Tibial nerve (tissue), 4 donors: ENCODE data around the gene CIBAR2. TPM values are rescaled to one million over a fixed set of nuclear protein-coding genes. Genes with fewer than 3 reads are reported as not detected.
A peak's percentile ranks its signal among the peaks of the same experiment; 100 is the strongest.

Experiments
- DNase-seq, 2 donors: peaks; one replicate each; pipeline ENCODE4 v3.0.0-alpha.2; 2019; ENCODE audit warnings: low spot score in 2 of 2
- H3K27ac ChIP-seq, 4 donors: fragments of 200-600 bp; sonication (generic) in 3 of 4; one replicate each; pipeline ENCODE4 v1.5.1; 2017 to 2019; ENCODE audit warnings: mild to moderate bottlenecking in 1 of 4
- H3K27me3 ChIP-seq, 2 donors: fragments of 200-600 bp; sonication (generic) in 1 of 2; one replicate each; pipeline versions ENCODE4 v1.5.1 to v1.6.0; 2017 to 2019
- H3K36me3 ChIP-seq, 3 donors: fragments of 200-600 bp; sonication (generic); one replicate each; pipeline ENCODE4 v1.5.1; 2018 to 2019
- H3K4me1 ChIP-seq, 4 donors: fragments of 200-600 bp; sonication (generic) in 3 of 4; one replicate each; pipeline ENCODE4 v1.5.1; 2017 to 2019
- H3K4me3 ChIP-seq, 4 donors: fragments of 200-600 bp; sonication (generic) in 3 of 4; one replicate each; pipeline ENCODE4 v1.5.1; 2017 to 2019; ENCODE audit warnings: mild to moderate bottlenecking in 1 of 4, moderate library complexity in 1 of 4
- H3K9me3 ChIP-seq, 4 donors: fragments of 200-600 bp; sonication (generic) in 3 of 4; one replicate each; pipeline ENCODE4 v1.5.1; 2017 to 2019
- EP300 ChIP-seq, 2 donors: sonication (generic); formaldehyde crosslinking; IDR thresholded peaks; one replicate each; pipeline ENCODE4 v1.6.1; 2017; ENCODE audit warnings: antibody characterized with exemption in 2 of 2, mild to moderate bottlenecking in 1 of 2
- POLR2A ChIP-seq, 2 donors: fragments of 450-650 bp; IDR thresholded peaks; one replicate each; pipeline ENCODE4 v1.6.1; 2017; ENCODE audit warnings: antibody characterized with exemption in 2 of 2, mild to moderate bottlenecking in 2 of 2, moderate library complexity in 2 of 2
- WGBS, 2 donors: methylation state at CpG; one replicate each; pipeline ENCODE4 v1.1.5; 2018; 5-methylcytosine and 5-hydroxymethylcytosine counted together
- total RNA-seq, 4 donors: library from RNA; depleted of rRNA; stranded (reverse); fragments of >200 nt; gene quantifications; one replicate each; pipeline ENCODE4 v1.1.0, GENCODE V29; 2016
- TF ChIP-seq, protein P1 (sequence below), 5 experiments: fragments of 200-600 bp in 3 of 5; fragments of 450-650 bp in 2 of 5; sonication (generic) in 3 of 5; IDR thresholded peaks; one replicate each; pipeline ENCODE4 v1.5.1; 2016 to 2019; ENCODE audit warnings: antibody characterized with exemption in 5 of 5, mild to moderate bottlenecking in 3 of 5, moderate library complexity in 2 of 5

The CIBAR2 gene
- total RNA-seq = not detected

DNA sequence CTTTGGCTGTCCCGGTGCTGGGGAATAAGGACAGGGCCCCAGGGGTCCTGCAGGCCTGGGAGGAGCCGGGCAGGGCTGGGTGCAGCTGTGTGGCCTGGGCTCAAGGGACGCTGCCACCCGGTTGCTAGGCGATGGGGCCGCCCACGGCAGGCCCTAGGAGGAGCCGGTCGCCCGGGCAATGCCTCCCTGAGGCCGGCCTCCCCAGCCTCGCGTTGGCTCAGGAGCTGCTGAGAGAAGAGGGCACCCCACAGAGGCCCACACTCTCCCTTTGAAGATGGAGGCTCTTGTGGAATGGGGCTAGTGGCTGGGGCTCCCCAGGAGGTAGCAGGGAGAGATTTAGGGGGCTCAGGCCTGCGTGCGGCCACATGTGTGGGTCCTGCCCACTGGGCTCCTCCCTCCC is at the start of gene CIBAR2:
Gene CIBAR2, minus strand, starts transcription at position 109 of the 400 bp plus-strand sequence. CDS start 120 bp downstream, outside the sequence.
- no peak within 1 kb of the TSS for H3K27ac ChIP-seq
- TF ChIP-seq EP300 (IDR thresholded peaks at IDR 0.05) (no peak), POLR2A (IDR thresholded peaks at IDR 0.05) (no peak)
- TF ChIP-seq, protein P1, sequence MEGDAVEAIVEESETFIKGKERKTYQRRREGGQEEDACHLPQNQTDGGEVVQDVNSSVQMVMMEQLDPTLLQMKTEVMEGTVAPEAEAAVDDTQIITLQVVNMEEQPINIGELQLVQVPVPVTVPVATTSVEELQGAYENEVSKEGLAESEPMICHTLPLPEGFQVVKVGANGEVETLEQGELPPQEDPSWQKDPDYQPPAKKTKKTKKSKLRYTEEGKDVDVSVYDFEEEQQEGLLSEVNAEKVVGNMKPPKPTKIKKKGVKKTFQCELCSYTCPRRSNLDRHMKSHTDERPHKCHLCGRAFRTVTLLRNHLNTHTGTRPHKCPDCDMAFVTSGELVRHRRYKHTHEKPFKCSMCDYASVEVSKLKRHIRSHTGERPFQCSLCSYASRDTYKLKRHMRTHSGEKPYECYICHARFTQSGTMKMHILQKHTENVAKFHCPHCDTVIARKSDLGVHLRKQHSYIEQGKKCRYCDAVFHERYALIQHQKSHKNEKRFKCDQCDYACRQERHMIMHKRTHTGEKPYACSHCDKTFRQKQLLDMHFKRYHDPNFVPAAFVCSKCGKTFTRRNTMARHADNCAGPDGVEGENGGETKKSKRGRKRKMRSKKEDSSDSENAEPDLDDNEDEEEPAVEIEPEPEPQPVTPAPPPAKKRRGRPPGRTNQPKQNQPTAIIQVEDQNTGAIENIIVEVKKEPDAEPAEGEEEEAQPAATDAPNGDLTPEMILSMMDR (IDR thresholded peaks at IDR 0.05) = no peak
- peaks cover 0 to 17% (median 6%) of the 10 kb centered on the region in 4 donors for H3K4me1 ChIP-seq
- H3K4me3 ChIP-seq = no peak within 1 kb of the TSS
- H3K9me3 ChIP-seq = no peaks in the 10 kb centered on the region
- WGBS, 2 donors = 38 to 55% methylated on average over 10 to 11 of the region's 15 CpGs
- no peaks in the 10 kb centered on the region for H3K36me3 ChIP-seq
- DNase-seq = no peak
- H3K27me3 ChIP-seq = no peaks in the 10 kb centered on the region

DNA sequence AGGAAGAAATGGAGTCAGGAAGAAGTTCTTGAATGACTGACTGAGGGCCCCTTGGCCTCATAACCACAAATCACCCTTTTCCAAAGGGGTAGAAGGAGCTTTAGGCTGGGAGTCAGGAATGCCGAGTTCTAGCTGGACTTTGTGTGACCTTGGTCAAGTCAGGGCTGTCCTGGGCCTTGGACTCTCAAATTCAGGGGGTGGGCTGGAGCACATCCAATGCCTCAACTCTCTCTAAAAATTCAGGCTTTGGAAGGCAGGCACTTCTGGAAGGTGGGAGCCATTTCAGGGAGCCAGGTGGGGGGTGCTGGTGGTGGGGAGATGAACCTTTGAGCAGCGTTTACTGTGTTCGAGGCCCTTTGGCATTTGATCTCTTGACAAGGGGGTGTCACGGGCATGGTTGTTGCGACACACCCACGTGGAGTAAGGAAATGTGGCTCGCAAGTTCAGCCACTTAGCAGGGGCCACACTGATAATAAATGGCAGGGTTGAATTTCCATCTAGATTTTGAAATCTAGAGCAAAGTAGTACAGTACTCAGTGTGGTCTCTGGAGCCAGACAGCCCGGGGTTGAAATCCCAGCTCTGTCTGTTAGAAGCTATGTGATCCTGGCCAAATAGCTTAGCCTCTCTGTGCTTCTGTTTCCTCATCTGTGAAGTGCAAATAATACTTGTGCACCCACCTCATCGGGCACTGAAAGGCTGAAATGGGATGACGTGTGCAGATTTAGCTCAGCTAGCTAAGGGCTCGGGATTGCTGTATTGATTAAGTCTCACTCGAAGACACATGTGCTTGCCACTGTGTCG is 47.1 kb upstream of the CIBAR2 start:
- no peaks in the 10 kb centered on the region for H3K36me3 ChIP-seq
- H3K4me1 ChIP-seq = peaks cover 0 to 69% (median 10%) of the 10 kb centered on the region in 4 donors
- 69 to 71% methylated on average over 13 of the region's 13 CpGs for WGBS, 2 donors
- no peaks in the 10 kb centered on the region for H3K27me3 ChIP-seq
- H3K4me3 ChIP-seq = no peak overlapping the region
- no peaks in the 10 kb centered on the region for H3K9me3 ChIP-seq
- H3K27ac ChIP-seq = peak overlapping the region in 1 of 4 donors; percentile 27
- TF ChIP-seq POLR2A (IDR thresholded peaks at IDR 0.05) (no peak), EP300 (IDR thresholded peaks at IDR 0.05) (no peak)
- TF ChIP-seq, protein P1 (IDR thresholded peaks at IDR 0.05) = no peak
- DNase-seq = no peak

DNA sequence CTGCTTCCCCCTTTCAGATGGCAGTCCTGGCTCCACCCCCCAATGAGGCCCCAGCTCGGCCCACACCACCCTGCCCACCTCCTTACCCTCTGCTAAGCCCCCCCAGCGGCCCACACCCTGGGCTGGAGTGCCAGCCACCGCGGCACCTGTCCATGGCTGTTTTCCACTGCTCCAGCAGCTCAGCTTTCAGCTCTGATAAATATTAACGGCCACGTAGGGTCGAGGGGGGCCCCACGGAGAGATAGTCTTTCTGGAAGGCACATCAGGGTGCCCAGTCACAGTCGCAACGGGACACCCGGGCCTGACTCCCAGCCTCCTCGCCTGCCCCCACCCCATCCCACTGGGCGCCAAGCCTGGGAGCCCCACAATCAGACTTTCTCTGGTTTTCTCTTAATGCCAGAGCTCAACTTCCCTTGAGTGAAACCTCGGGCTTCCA is 46.5 kb upstream of the CIBAR2 start:
- Histone ChIP-seq H3K27me3 (no peaks in the 10 kb centered on the region), H3K27ac (peak overlapping the region in 1 of 4 donors; percentile 27), H3K4me3 (no peak overlapping the region), H3K36me3 (no peaks in the 10 kb centered on the region), H3K9me3 (no peaks in the 10 kb centered on the region), H3K4me1 (peaks cover 0 to 63% (median 10%) of the 10 kb centered on the region in 4 donors)
- WGBS, 2 donors = 64 to 68% methylated on average over 13 to 14 of the region's 14 CpGs
- DNase-seq = no peak
- TF ChIP-seq, protein P1 (IDR thresholded peaks at IDR 0.05) = no peak
- TF ChIP-seq POLR2A (IDR thresholded peaks at IDR 0.05) (no peak), EP300 (IDR thresholded peaks at IDR 0.05) (no peak)

DNA sequence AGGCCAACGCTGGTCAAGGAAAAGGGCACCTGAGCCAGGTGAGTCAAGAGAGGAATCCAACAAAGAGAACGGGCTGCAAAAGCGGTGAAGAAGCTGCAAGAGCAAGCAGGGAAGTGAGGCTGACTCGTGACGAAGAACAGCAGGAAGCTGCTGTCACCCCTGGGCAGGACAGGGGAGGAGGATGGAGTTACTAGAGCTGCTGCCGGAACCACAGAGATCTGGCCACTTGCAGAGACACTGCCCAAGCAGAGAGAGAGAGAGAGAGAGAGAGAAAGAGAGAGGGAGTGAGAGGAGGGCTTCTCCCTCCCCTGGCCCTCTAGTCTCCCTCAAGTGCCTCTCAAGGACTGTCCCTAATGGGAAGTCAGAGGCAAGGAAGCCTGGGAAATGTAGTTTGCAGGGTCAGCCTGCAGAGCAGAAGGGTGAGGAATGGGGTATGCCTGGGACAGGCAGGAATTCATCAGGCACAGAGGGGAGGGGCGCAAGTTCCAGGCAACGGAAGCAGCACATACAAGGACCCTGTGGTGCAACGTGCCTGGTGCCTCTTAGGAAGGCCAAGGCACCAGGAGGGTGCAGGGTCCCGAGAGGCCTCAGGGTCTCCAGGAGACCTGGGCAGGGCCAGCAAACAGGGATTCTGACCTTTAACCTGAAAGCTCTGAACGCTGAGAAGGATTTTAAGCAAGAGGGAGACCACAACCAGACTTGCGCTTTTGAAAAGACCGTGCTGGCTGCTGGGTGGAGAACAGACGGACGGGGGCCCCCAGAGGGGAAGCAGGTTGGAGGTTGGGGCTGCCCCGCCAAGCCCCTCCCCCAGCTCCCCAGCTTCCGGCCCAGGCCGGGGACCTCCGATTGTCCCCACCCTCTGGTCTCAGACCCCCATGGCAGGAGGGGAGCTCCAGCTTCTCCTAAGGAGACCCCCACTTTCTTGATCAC is 45.8 kb upstream of the CIBAR2 start:
- H3K9me3 ChIP-seq = no peaks in the 10 kb centered on the region
- DNase-seq = no peak
- no peaks in the 10 kb centered on the region for H3K27me3 ChIP-seq
- peaks cover 0 to 56% (median 10%) of the 10 kb centered on the region in 4 donors for H3K4me1 ChIP-seq
- peak overlapping the region in 1 of 4 donors; percentile 27 for H3K27ac ChIP-seq
- TF ChIP-seq POLR2A (IDR thresholded peaks at IDR 0.05) = no peak
- TF ChIP-seq EP300 (IDR thresholded peaks at IDR 0.05) = no peak
- TF ChIP-seq, protein P1 (IDR thresholded peaks at IDR 0.05) = no peak
- no peaks in the 10 kb centered on the region for H3K36me3 ChIP-seq
- H3K4me3 ChIP-seq = no peak overlapping the region
- WGBS, 2 donors = 67 to 68% methylated on average over 19 of the region's 19 CpGs
